ENCODE measurements around the gene KATNAL2.

The KATNAL2 gene

GRCh38 chr18:47087676-47088075 is 170.3 kb downstream of the KATNAL2 start:
- Histone ChIP-seq H3K27me3 (no peaks in the 10 kb centered on the region), H3K9me3 (no peaks in the 10 kb centered on the region), H3K4me1 (no peaks in the 10 kb centered on the region), H3K4me3 (ENCODE audit: low read depth, low read length) (no peak overlapping the region), H3K36me3 (no peaks in the 10 kb centered on the region)
- DNase-seq, result no peak
- TF ChIP-seq CTCF (IDR thresholded peaks at IDR 0.05; ENCODE audit: low read depth, low read length), result no peak

- no peak for TF ChIP-seq CTCF (IDR thresholded peaks at IDR 0.05; ENCODE audit: low read depth, low read length)
- H3K4me1 ChIP-seq, result no peaks in the 10 kb centered on the region
- no peaks in the 10 kb centered on the region for H3K27me3 ChIP-seq
- H3K36me3 ChIP-seq, result no peaks in the 10 kb centered on the region
- H3K4me3 ChIP-seq (ENCODE audit: low read depth, low read length), result no peak overlapping the region
- no peak for DNase-seq
- H3K9me3 ChIP-seq, result no peaks in the 10 kb centered on the region
Measured at GRCh38 chr18:47095810-47096209, 178.4 kb downstream of the KATNAL2 start.

GRCh38 chr18:47100212-47100831 is 182.9 kb downstream of the KATNAL2 start:
- H3K4me3 ChIP-seq (ENCODE audit: low read depth, low read length), result no peak overlapping the region
- peak; percentile 43 for DNase-seq
- peak; percentile 67 for TF ChIP-seq CTCF (IDR thresholded peaks at IDR 0.05; ENCODE audit: low read depth, low read length)
- H3K36me3 ChIP-seq, result no peaks in the 10 kb centered on the region
- no peaks in the 10 kb centered on the region for H3K27me3 ChIP-seq
- no peaks in the 10 kb centered on the region for H3K4me1 ChIP-seq
- no peaks in the 10 kb centered on the region for H3K9me3 ChIP-seq

GRCh38 chr18:47108373-47108772 is 191.0 kb downstream of the KATNAL2 start:
- TF ChIP-seq CTCF (IDR thresholded peaks at IDR 0.05; ENCODE audit: low read depth, low read length), result no peak
- Histone ChIP-seq H3K4me1 (no peaks in the 10 kb centered on the region), H3K27me3 (no peaks in the 10 kb centered on the region), H3K4me3 (ENCODE audit: low read depth, low read length) (no peak overlapping the region), H3K9me3 (no peaks in the 10 kb centered on the region), H3K36me3 (no peaks in the 10 kb centered on the region)
- DNase-seq, result no peak

- Histone ChIP-seq H3K4me1 (no peaks in the 10 kb centered on the region), H3K27me3 (no peaks in the 10 kb centered on the region), H3K9me3 (no peaks in the 10 kb centered on the region), H3K36me3 (no peaks in the 10 kb centered on the region), H3K4me3 (ENCODE audit: low read depth, low read length) (no peak overlapping the region)
- DNase-seq, result peak; percentile 5
- no peak for TF ChIP-seq CTCF (IDR thresholded peaks at IDR 0.05; ENCODE audit: low read depth, low read length)
Measured at GRCh38 chr18:47108998-47109405, 191.6 kb downstream of the KATNAL2 start.

GRCh38 chr18:47109720-47110119 is 192.3 kb downstream of the KATNAL2 start:
- TF ChIP-seq CTCF (IDR thresholded peaks at IDR 0.05; ENCODE audit: low read depth, low read length), result no peak
- no peaks in the 10 kb centered on the region for H3K4me1 ChIP-seq
- H3K9me3 ChIP-seq, result no peaks in the 10 kb centered on the region
- H3K36me3 ChIP-seq, result no peaks in the 10 kb centered on the region
- DNase-seq, result no peak
- H3K27me3 ChIP-seq, result no peaks in the 10 kb centered on the region
- no peak overlapping the region for H3K4me3 ChIP-seq (ENCODE audit: low read depth, low read length)

All from BE2C (cell line).